MG63 (cell line): ENCODE measurements around the gene TBK1. TPM values are rescaled to one million over a fixed set of nuclear protein-coding genes. Genes with fewer than 3 reads are reported as not detected.
A peak's percentile ranks its signal among the peaks of the same experiment; 100 is the strongest.

ENCODE experiments used
- DNase-seq: peaks from one replicate; pipeline ENCODE4 v3.0.0-alpha.2; 2020
- H3K27me3 ChIP-seq: fragments of 250-450 bp; sonication (Bioruptor Pico); 2 replicates; pipeline ENCODE4 v1.5.1; 2020; ENCODE audit warnings: mild to moderate bottlenecking, moderate library complexity
- H3K36me3 ChIP-seq: fragments of 250-450 bp; sonication (Bioruptor Pico); 2 replicates; pipeline ENCODE4 v1.5.1; 2020; ENCODE audit warnings: mild to moderate bottlenecking, moderate library complexity
- H3K4me3 ChIP-seq: fragments of 250-450 bp; sonication (Bioruptor Pico); 2 replicates; pipeline ENCODE4 v1.5.1; 2020; ENCODE audit warnings: mild to moderate bottlenecking, moderate library complexity
- H3K9me3 ChIP-seq: fragments of 250-450 bp; sonication (Bioruptor Pico); 2 replicates; pipeline ENCODE4 v1.5.1; 2020; ENCODE audit warnings: mild to moderate bottlenecking, moderate library complexity
- total RNA-seq: library from RNA; depleted of rRNA; stranded (reverse); fragments of >200 nt; shearing (Covaris generic); gene quantifications from 2 replicates; pipeline ENCODE4 v1.2.3, GENCODE V29; 2014; ENCODE audit warnings: low replicate concordance; rRNA removed

TBK1 gene
- total RNA-seq, result 11.6 and 22.6 TPM in 2 replicates

GRCh38 chr12:64451687-64452558 is at the start of gene TBK1:
Gene TBK1, plus strand, starts transcription at chr12:64452120. Its CDS starts 3,751 bp downstream, at chr12:64455871.
- DNase-seq, result peak; percentile 90
- H3K4me3 ChIP-seq, result peak within 1 kb of the TSS; percentile 95
- no peaks in the 10 kb centered on the region for H3K27me3 ChIP-seq

DNA sequence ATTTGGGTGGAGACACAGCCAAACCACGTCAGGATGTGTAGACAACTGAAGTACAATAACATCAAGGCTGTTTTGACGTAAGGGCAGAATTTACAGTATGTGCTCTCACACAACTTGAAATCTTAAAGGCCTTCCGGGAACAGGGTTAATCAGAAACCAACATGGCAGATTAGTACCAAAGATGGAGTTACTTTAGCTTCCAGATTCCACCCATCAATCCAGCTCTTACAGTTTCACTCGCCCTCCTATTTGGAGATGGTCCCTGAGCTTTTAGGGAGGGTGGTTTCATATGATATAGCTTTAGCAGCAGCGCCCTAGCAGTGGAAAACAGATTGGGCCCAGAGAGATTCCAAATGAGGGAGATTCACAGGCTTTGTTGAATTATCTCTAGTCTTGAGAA is 49.7 kb upstream of the TBK1 start:
- no peaks in the 10 kb centered on the region for H3K9me3 ChIP-seq
- DNase-seq, result no peak
- no peak overlapping the region for H3K4me3 ChIP-seq
- H3K36me3 ChIP-seq, result peaks cover 24% of the 10 kb centered on the region
- no peaks in the 10 kb centered on the region for H3K27me3 ChIP-seq

More at GRCh38 chr12:64451687-64452558, at the start of gene TBK1:
- Histone ChIP-seq H3K9me3 (no peaks in the 10 kb centered on the region), H3K36me3 (peaks cover 33% of the 10 kb centered on the region)

DNA sequence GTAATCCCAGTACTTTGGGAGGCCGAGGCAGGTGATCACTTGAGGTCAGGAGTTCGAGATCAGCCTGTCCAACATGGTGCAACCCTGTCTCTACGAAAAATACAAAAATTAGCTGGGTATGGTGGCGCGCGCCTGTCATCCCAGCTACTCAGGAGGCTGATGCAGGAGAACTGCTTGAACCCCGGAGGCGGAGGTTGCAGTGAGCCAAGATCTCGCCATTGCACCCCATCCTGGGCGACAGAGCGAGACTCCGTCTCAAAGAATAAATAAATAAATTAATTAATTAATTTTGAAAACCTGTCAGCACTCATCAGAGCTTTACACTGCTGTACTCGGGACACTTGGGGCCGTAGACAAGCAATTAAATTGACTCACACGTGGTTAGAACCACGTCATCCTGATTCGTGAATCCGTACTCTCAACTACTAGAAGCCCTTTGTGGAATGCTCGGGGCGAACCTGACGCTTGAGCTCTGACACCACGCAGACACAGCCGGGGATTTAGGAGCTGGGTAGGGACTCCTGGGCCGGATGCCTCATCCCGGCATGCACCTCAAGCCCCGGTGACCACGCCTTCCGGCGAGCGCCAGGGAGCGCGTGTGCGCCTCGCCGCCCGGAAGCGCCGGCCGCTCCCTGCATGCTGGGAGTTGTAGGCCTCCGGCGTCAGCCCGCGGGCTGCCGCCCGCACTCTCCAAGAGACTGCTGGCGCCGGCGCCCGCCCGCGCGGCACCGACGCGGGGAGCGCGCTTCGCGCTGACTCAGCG is 48.0 kb upstream of the TBK1 start, which contains the start of gene XPOT:
Gene XPOT, plus strand, starts transcription at position 686 of the 763 bp plus-strand sequence. CDS start 5,644 bp downstream, outside the sequence.
- peak within 1 kb of the TSS; percentile 97 for H3K4me3 ChIP-seq
- peak; percentile 97 for DNase-seq
- H3K27me3 ChIP-seq, result no peaks in the 10 kb centered on the region
- peaks cover 38% of the 10 kb centered on the region for H3K36me3 ChIP-seq
- H3K9me3 ChIP-seq, result no peaks in the 10 kb centered on the region

- DNase-seq, result peak; percentile 83
- H3K36me3 ChIP-seq, result peaks cover 43% of the 10 kb centered on the region
- H3K27me3 ChIP-seq, result no peaks in the 10 kb centered on the region
- no peaks in the 10 kb centered on the region for H3K9me3 ChIP-seq
- H3K4me3 ChIP-seq, result peak overlapping the region; percentile 97
Observed at GRCh38 chr12:64404470-64405256, 47.3 kb upstream of the TBK1 start.

GRCh38 chr12:64407342-64408223 is 44.3 kb upstream of the TBK1 start:
- no peak overlapping the region for H3K4me3 ChIP-seq
- H3K27me3 ChIP-seq, result no peaks in the 10 kb centered on the region
- H3K36me3 ChIP-seq, result peaks cover 70% of the 10 kb centered on the region
- no peak for DNase-seq
- H3K9me3 ChIP-seq, result no peaks in the 10 kb centered on the region

GRCh38 chr12:64411427-64411826 is 40.5 kb upstream of the TBK1 start:
- no peak for DNase-seq
- peaks cover 89% of the 10 kb centered on the region for H3K36me3 ChIP-seq
- no peaks in the 10 kb centered on the region for H3K27me3 ChIP-seq
- H3K9me3 ChIP-seq, result no peaks in the 10 kb centered on the region
- no peak overlapping the region for H3K4me3 ChIP-seq

DNA sequence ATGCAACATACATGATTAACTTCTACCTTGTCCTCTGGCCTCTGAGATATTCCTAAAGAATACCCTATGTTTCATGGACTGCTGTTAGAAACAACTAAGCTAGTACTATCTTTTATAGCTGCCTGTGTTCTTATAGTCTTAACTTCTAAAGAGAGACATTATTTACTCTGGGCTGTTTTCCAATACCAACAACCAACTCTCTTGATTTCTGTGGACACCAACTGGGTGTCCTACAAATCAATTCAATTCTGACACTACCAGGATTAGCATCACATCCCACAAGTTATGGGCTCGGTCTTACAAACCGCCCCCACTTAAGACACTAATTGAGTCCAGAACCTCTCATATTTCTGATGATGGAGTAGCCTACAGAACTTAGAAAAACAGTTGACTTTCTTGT is 39.5 kb upstream of the TBK1 start:
- DNase-seq, result no peak
- Histone ChIP-seq H3K36me3 (peaks cover 92% of the 10 kb centered on the region), H3K4me3 (no peak overlapping the region), H3K27me3 (no peaks in the 10 kb centered on the region), H3K9me3 (no peaks in the 10 kb centered on the region)

DNA sequence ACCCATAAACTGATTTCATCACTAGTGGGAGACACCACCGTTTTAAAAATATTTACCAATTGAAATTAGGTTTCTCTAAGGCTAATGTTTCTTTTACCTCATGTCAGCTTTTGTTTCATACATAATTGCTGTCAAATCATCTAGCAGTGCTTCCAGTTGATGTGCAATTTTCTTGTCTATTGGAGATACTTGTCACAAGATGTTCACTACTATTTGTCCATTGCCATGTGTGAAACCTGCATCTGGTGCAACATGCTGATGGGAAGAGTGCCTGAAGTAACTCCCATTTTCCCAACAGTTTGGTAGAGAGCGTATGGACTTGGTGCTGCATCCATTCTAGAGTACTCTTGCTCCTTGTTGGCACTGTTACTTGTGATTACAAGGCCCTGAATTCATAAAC is 38.0 kb upstream of the TBK1 start:
- Histone ChIP-seq H3K4me3 (no peak overlapping the region), H3K36me3 (peaks cover 93% of the 10 kb centered on the region), H3K9me3 (no peaks in the 10 kb centered on the region), H3K27me3 (no peaks in the 10 kb centered on the region)
- DNase-seq, result no peak

DNA sequence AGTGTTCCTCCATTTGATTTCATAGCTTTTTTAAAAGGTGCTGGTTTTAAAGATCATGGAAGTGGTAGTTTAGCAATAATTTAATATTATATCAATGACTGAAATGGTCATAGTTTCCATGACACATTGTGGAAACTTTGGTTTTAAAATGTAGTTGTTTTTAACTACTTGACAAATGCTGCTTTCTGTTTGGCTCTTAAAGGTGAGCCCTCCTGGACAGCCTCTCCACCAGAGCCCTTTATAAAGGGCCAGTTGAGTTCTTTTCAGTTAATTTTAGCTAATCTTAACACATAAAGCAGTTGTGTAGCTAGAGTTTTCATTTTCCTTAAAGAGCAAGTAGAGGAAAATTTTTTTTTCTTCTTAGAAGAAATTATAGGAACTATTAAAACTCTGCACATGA is 33.7 kb upstream of the TBK1 start:
- Histone ChIP-seq H3K36me3 (peaks cover 96% of the 10 kb centered on the region), H3K27me3 (no peaks in the 10 kb centered on the region), H3K9me3 (no peaks in the 10 kb centered on the region), H3K4me3 (no peak overlapping the region)
- DNase-seq, result no peak

DNA sequence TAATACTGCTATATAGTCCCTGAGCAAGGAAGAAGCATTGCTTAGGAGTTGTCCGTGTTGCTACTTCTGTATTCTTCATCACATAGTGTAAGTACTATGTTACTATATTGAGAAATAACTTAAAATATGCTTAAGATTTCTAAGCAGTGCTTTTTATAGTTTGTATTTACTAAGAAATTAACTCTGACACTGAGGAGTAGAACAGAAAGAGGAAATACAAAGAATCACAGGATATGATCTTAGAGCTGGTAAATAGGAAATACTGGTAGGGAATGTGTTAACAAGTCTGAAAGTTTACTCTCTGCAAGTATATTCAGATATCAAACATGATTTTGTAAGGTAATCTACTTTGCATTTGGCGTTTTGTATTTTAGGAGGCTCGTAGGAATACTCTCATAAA is 32.2 kb upstream of the TBK1 start:
- Histone ChIP-seq H3K9me3 (no peaks in the 10 kb centered on the region), H3K4me3 (no peak overlapping the region), H3K27me3 (no peaks in the 10 kb centered on the region), H3K36me3 (peaks cover 96% of the 10 kb centered on the region)
- no peak for DNase-seq

GRCh38 chr12:64427988-64428387 is 23.9 kb upstream of the TBK1 start:
- no peaks in the 10 kb centered on the region for H3K9me3 ChIP-seq
- no peaks in the 10 kb centered on the region for H3K27me3 ChIP-seq
- DNase-seq, result no peak
- H3K36me3 ChIP-seq, result peaks cover 91% of the 10 kb centered on the region
- H3K4me3 ChIP-seq, result no peak overlapping the region

- no peaks in the 10 kb centered on the region for H3K27me3 ChIP-seq
- peaks cover 91% of the 10 kb centered on the region for H3K36me3 ChIP-seq
- DNase-seq, result no peak
- no peaks in the 10 kb centered on the region for H3K9me3 ChIP-seq
- H3K4me3 ChIP-seq, result no peak overlapping the region
Observed at GRCh38 chr12:64428956-64429355, 23.0 kb upstream of the TBK1 start.

GRCh38 chr12:64430886-64431285 is 21.0 kb upstream of the TBK1 start:
- no peaks in the 10 kb centered on the region for H3K9me3 ChIP-seq
- peaks cover 91% of the 10 kb centered on the region for H3K36me3 ChIP-seq
- no peak for DNase-seq
- no peaks in the 10 kb centered on the region for H3K27me3 ChIP-seq
- H3K4me3 ChIP-seq, result no peak overlapping the region

- H3K27me3 ChIP-seq, result no peaks in the 10 kb centered on the region
- peaks cover 92% of the 10 kb centered on the region for H3K36me3 ChIP-seq
- H3K4me3 ChIP-seq, result no peak overlapping the region
- no peak for DNase-seq
- H3K9me3 ChIP-seq, result no peaks in the 10 kb centered on the region
Observed at GRCh38 chr12:64431791-64432190, 20.1 kb upstream of the TBK1 start.

GRCh38 chr12:64433915-64434314 is 18.0 kb upstream of the TBK1 start:
- H3K36me3 ChIP-seq, result peaks cover 98% of the 10 kb centered on the region
- no peak for DNase-seq
- no peaks in the 10 kb centered on the region for H3K27me3 ChIP-seq
- no peaks in the 10 kb centered on the region for H3K9me3 ChIP-seq
- no peak overlapping the region for H3K4me3 ChIP-seq

DNA sequence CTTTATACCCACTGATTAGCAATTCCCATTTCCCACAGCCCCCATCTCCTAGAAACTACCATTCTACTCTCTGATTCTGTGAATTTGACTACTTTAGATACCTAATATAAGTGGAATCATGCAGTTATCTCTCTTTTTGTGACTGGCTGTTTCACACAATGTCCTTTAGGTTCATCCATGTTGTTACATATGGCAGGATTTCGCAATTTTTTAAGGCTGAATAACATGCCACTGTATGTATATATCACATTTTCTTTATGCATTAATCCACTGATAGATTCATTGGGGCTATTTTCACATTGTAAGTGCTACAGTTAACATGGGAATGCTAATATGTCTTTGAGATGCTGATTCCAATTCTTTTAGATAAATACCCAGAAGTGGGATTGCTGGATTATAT is 11.8 kb upstream of the TBK1 start:
- Histone ChIP-seq H3K36me3 (peaks cover 96% of the 10 kb centered on the region), H3K27me3 (no peaks in the 10 kb centered on the region), H3K4me3 (no peak overlapping the region), H3K9me3 (no peaks in the 10 kb centered on the region)
- no peak for DNase-seq
